GM21529 (cell line): ENCODE data around the gene FIGN.
A peak's percentile ranks its signal among the peaks of the same experiment; 100 is the strongest.

ENCODE experiments used
- ATAC-seq: cut with Tn5 transposase; IDR thresholded peaks from one replicate; pipeline ENCODE4 v1.9.1; 2021; ENCODE audit not compliant: unreplicated experiment

FIGN gene

GRCh38 chr2:163621445-163622004 lies 114.3 kb downstream of the FIGN start:
- ATAC-seq = no peak

- no peak for ATAC-seq
Measured at GRCh38 chr2:163617517-163617916, 118.3 kb downstream of the FIGN start.

GRCh38 chr2:163613266-163613731 lies 122.5 kb downstream of the FIGN start:
- ATAC-seq = no peak

GRCh38 chr2:163612332-163612731 lies 123.5 kb downstream of the FIGN start:
- no peak for ATAC-seq

- ATAC-seq = no peak
Measured at GRCh38 chr2:163611557-163611906, 124.3 kb downstream of the FIGN start.

GRCh38 chr2:163610817-163611556 lies 124.8 kb downstream of the FIGN start:
- peak; percentile 52 for ATAC-seq

- no peak for ATAC-seq
Measured at GRCh38 chr2:163607630-163608029, 128.2 kb downstream of the FIGN start.

GRCh38 chr2:163606878-163607277 lies 128.9 kb downstream of the FIGN start:
- no peak for ATAC-seq

GRCh38 chr2:163605779-163606178 lies 130.0 kb downstream of the FIGN start:
- no peak for ATAC-seq

- no peak for ATAC-seq
Measured at GRCh38 chr2:163604941-163605555, 130.8 kb downstream of the FIGN start.

GRCh38 chr2:163602196-163602595 lies 133.6 kb downstream of the FIGN start:
- ATAC-seq = no peak

GRCh38 chr2:163601377-163601776 lies 134.4 kb downstream of the FIGN start:
- ATAC-seq = no peak

- no peak for ATAC-seq
Measured at GRCh38 chr2:163600801-163601200, 135.0 kb downstream of the FIGN start.

- no peak for ATAC-seq
Measured at GRCh38 chr2:163595028-163595427, 140.8 kb downstream of the FIGN start.

- ATAC-seq = no peak
Measured at GRCh38 chr2:163594497-163594896, 141.3 kb downstream of the FIGN start.

- ATAC-seq = no peak
Measured at GRCh38 chr2:163593982-163594381, 141.8 kb downstream of the FIGN start.

GRCh38 chr2:163592954-163593622 lies 142.7 kb downstream of the FIGN start:
- no peak for ATAC-seq

- no peak for ATAC-seq
Measured at GRCh38 chr2:163591461-163591860, 144.3 kb downstream of the FIGN start.

GRCh38 chr2:163580757-163581156 lies 155.1 kb downstream of the FIGN start:
- ATAC-seq = no peak

GRCh38 chr2:163574309-163574708 lies 161.5 kb downstream of the FIGN start:
- ATAC-seq = no peak

- ATAC-seq = no peak
Measured at GRCh38 chr2:163573652-163574051, 162.2 kb downstream of the FIGN start.

GRCh38 chr2:163572850-163573249 lies 163.0 kb downstream of the FIGN start:
- ATAC-seq = no peak
